ENCODE results near the gene GIN1. TPM values are rescaled to one million over a fixed set of nuclear protein-coding genes. Genes with fewer than 3 reads are reported as not detected.

The GIN1 gene
- total RNA-seq, 1 experiment from 2014 or later = 11.4 TPM

- DNase-seq (ENCODE audit: extremely low read depth, low read depth) = no peak
Measured at GRCh38 chr5:103037673-103038455, 82.1 kb downstream of the GIN1 start.

- no peak for DNase-seq (ENCODE audit: extremely low read depth, low read depth)
Measured at GRCh38 chr5:103036601-103037000, 83.3 kb downstream of the GIN1 start.

Other genes starting within 250 kb of the GIN1 start
- gene PPIP5K2, start 163 bp upstream of the GIN1 start, total RNA-seq (2014; rRNA removed; shearing (Covaris generic)) = 51.7 and 64.9 TPM in 2 replicates
- gene MACIR, start 138.6 kb upstream of the GIN1 start, total RNA-seq (2014; rRNA removed; shearing (Covaris generic)) = 31.8 and 32.2 TPM in 2 replicates

Measured in NCI-H460 (cell line).